ENCODE results near the gene MXI1.
"Not testable (repeated sequence)": the region's sequence is repeated elsewhere in the genome, so short reads cannot be mapped to it uniquely, and the experiment has no call there.

The MXI1 gene

DNA sequence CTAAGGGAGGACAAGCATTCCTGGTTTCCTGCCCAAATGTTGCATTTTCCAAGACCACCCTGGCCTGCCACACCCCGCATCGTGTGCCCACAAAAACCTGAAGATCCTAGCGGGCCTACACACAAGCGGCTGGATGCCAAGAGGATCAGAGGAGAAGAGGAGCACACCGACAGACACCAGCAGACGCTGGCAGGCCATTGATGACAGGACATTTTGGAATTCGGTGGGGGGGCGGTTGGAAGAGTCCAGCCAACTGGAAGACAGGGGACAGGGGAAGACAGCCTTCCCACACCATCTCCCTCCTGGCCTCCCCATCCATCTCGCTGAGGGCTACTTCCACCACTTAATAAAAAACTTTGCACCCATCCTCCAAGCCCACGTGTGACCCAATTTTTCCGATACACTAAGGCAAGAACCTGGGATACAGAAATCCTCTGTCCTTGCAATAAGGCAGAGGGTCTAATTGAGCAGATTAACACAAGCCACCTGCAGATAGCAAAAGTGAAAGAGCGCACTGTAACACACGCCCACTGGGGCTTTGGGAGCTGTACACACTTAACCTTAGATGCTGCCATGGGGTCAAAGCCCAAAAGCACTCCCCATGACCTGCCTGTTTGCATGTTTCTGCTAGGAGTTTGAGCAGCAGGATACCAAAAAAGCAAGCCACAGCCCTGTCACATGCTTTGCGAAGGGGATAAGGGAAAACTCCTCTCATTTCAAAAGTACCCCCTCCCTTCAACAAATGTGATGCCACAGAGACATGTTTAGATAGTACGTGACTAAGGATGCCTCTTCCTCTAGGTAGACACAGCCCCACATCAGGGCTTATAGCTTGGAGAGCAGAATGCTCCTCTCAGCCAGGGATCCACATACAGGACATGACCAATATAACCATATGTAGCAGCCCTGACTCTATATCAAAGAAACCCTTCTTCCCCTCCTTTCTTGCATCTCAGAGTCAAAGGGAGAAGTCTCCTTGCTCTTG, 110.8 kb downstream of the MXI1 start:
- H3K36me3 ChIP-seq (ENCODE audit: insufficient read depth, low read length) = no peaks in the 10 kb centered on the region
- H2AFZ ChIP-seq (ENCODE audit: low read length, unreplicated experiment) = no peak overlapping the region
- no peak overlapping the region for H3K4me3 ChIP-seq (ENCODE audit: low read depth, low read length)
- no peak overlapping the region for H3K27ac ChIP-seq (ENCODE audit: low read depth, low read length)
- no peaks in the 10 kb centered on the region for H3K79me2 ChIP-seq (ENCODE audit: control insufficient read depth, insufficient read depth, low read length, unreplicated experiment)
- H3K27me3 ChIP-seq (ENCODE audit: insufficient read depth, low read length) = no peaks in the 10 kb centered on the region
- H3K4me1 ChIP-seq (ENCODE audit: control insufficient read depth, insufficient read depth, low read length, unreplicated experiment) = peaks cover 5% of the 10 kb centered on the region

GRCh38 chr10:110321869-110322620, 114.6 kb downstream of the MXI1 start:
- no peak overlapping the region for H3K4me3 ChIP-seq (ENCODE audit: low read depth, low read length)
- H2AFZ ChIP-seq (ENCODE audit: low read length, unreplicated experiment) = no peak overlapping the region
- no peaks in the 10 kb centered on the region for H3K27me3 ChIP-seq (ENCODE audit: insufficient read depth, low read length)
- H3K27ac ChIP-seq (ENCODE audit: low read depth, low read length) = no peak overlapping the region
- H3K4me1 ChIP-seq (ENCODE audit: control insufficient read depth, insufficient read depth, low read length, unreplicated experiment) = peaks cover 39% of the 10 kb centered on the region
- no peaks in the 10 kb centered on the region for H3K79me2 ChIP-seq (ENCODE audit: control insufficient read depth, insufficient read depth, low read length, unreplicated experiment)
- no peaks in the 10 kb centered on the region for H3K36me3 ChIP-seq (ENCODE audit: insufficient read depth, low read length)

GRCh38 chr10:110323503-110323902, 116.1 kb downstream of the MXI1 start:
- no peaks in the 10 kb centered on the region for H3K36me3 ChIP-seq (ENCODE audit: insufficient read depth, low read length)
- H3K27ac ChIP-seq (ENCODE audit: low read depth, low read length) = peak overlapping the region; percentile 97
- H3K4me1 ChIP-seq (ENCODE audit: control insufficient read depth, insufficient read depth, low read length, unreplicated experiment) = peaks cover 48% of the 10 kb centered on the region
- no peaks in the 10 kb centered on the region for H3K27me3 ChIP-seq (ENCODE audit: insufficient read depth, low read length)
- peak overlapping the region; percentile 73 for H2AFZ ChIP-seq (ENCODE audit: low read length, unreplicated experiment)
- H3K4me3 ChIP-seq (ENCODE audit: low read depth, low read length) = no peak overlapping the region
- no peaks in the 10 kb centered on the region for H3K79me2 ChIP-seq (ENCODE audit: control insufficient read depth, insufficient read depth, low read length, unreplicated experiment)

GRCh38 chr10:110324201-110324804, 116.9 kb downstream of the MXI1 start:
- no peak overlapping the region for H3K4me3 ChIP-seq (ENCODE audit: low read depth, low read length)
- H3K79me2 ChIP-seq (ENCODE audit: control insufficient read depth, insufficient read depth, low read length, unreplicated experiment) = no peaks in the 10 kb centered on the region
- H3K27me3 ChIP-seq (ENCODE audit: insufficient read depth, low read length) = no peaks in the 10 kb centered on the region
- peaks cover 48% of the 10 kb centered on the region for H3K4me1 ChIP-seq (ENCODE audit: control insufficient read depth, insufficient read depth, low read length, unreplicated experiment)
- peak overlapping the region; percentile 97 for H3K27ac ChIP-seq (ENCODE audit: low read depth, low read length)
- peak overlapping the region; percentile 15 for H2AFZ ChIP-seq (ENCODE audit: low read length, unreplicated experiment)
- H3K36me3 ChIP-seq (ENCODE audit: insufficient read depth, low read length) = no peaks in the 10 kb centered on the region

DNA sequence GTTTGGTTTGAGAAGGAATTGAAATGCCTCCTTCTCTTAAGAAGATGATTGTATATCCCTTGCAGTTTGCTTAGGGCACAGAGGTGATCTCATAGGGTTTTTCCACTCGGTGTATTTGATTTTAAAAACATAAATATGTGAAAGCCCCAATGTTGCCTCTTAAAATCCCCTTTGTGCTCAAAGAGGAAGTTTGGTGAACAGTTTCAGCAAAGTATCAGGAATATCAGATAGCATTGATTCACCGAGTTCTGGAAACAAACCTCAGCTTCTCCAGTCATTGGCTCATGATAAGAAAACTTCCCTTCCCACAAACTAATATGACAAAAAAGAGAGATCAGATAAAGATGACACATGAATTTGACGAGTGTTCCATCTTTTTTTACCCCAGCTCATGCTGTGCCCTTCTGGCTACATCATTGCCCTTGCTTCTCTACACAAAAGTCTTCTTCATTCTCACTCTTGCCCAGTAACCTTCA, 117.4 kb downstream of the MXI1 start:
- peak overlapping the region; percentile 97 for H3K27ac ChIP-seq (ENCODE audit: low read depth, low read length)
- no peaks in the 10 kb centered on the region for H3K36me3 ChIP-seq (ENCODE audit: insufficient read depth, low read length)
- no peak overlapping the region for H2AFZ ChIP-seq (ENCODE audit: low read length, unreplicated experiment)
- no peak overlapping the region for H3K4me3 ChIP-seq (ENCODE audit: low read depth, low read length)
- peaks cover 48% of the 10 kb centered on the region for H3K4me1 ChIP-seq (ENCODE audit: control insufficient read depth, insufficient read depth, low read length, unreplicated experiment)
- H3K27me3 ChIP-seq (ENCODE audit: insufficient read depth, low read length) = no peaks in the 10 kb centered on the region
- H3K79me2 ChIP-seq (ENCODE audit: control insufficient read depth, insufficient read depth, low read length, unreplicated experiment) = no peaks in the 10 kb centered on the region

- H3K27ac ChIP-seq (ENCODE audit: low read depth, low read length) = peak overlapping the region; percentile 97
- H3K4me1 ChIP-seq (ENCODE audit: control insufficient read depth, insufficient read depth, low read length, unreplicated experiment) = peaks cover 48% of the 10 kb centered on the region
- no peaks in the 10 kb centered on the region for H3K36me3 ChIP-seq (ENCODE audit: insufficient read depth, low read length)
- no peaks in the 10 kb centered on the region for H3K79me2 ChIP-seq (ENCODE audit: control insufficient read depth, insufficient read depth, low read length, unreplicated experiment)
- peak overlapping the region; percentile 13; the same call in 1 of the 2 replicates for H3K4me3 ChIP-seq (ENCODE audit: low read depth, low read length)
- H2AFZ ChIP-seq (ENCODE audit: low read length, unreplicated experiment) = no peak overlapping the region
- H3K27me3 ChIP-seq (ENCODE audit: insufficient read depth, low read length) = no peaks in the 10 kb centered on the region
Observed at GRCh38 chr10:110326351-110327032, 119.1 kb downstream of the MXI1 start.

GRCh38 chr10:110327262-110327914, 120.0 kb downstream of the MXI1 start:
- no peaks in the 10 kb centered on the region for H3K79me2 ChIP-seq (ENCODE audit: control insufficient read depth, insufficient read depth, low read length, unreplicated experiment)
- H3K27ac ChIP-seq (ENCODE audit: low read depth, low read length) = peak overlapping the region; percentile 97
- no peak overlapping the region for H2AFZ ChIP-seq (ENCODE audit: low read length, unreplicated experiment)
- no peaks in the 10 kb centered on the region for H3K27me3 ChIP-seq (ENCODE audit: insufficient read depth, low read length)
- peaks cover 48% of the 10 kb centered on the region for H3K4me1 ChIP-seq (ENCODE audit: control insufficient read depth, insufficient read depth, low read length, unreplicated experiment)
- H3K4me3 ChIP-seq (ENCODE audit: low read depth, low read length) = peak overlapping the region; percentile 2; the same call in 1 of the 2 replicates
- H3K36me3 ChIP-seq (ENCODE audit: insufficient read depth, low read length) = no peaks in the 10 kb centered on the region

DNA sequence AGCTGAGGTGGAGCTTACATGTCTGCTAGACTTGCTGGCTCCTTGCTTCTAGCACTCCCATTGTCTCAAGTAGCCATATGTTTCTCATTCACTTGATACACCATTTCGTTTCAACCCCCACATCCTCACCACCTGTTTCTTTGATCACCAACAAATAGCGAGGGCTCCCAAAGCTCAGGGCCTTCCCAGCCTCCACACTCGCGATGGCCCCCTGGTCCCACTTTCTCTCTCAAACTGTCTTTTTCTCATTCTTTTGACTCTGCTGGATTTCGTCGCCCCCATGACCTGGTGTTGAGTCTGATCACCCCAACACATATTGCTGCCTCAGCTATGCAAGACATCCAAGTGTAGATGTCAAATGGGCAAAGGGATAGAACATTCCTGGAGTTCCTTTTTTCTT, 123.3 kb downstream of the MXI1 start:
- Histone ChIP-seq H3K27ac (ENCODE audit: low read depth, low read length) (no peak overlapping the region), H3K27me3 (ENCODE audit: insufficient read depth, low read length) (no peaks in the 10 kb centered on the region), H2AFZ (ENCODE audit: low read length, unreplicated experiment) (no peak overlapping the region), H3K79me2 (ENCODE audit: control insufficient read depth, insufficient read depth, low read length, unreplicated experiment) (no peaks in the 10 kb centered on the region), H3K4me3 (ENCODE audit: low read depth, low read length) (no peak overlapping the region), H3K4me1 (ENCODE audit: control insufficient read depth, insufficient read depth, low read length, unreplicated experiment) (peaks cover 27% of the 10 kb centered on the region), H3K36me3 (ENCODE audit: insufficient read depth, low read length) (no peaks in the 10 kb centered on the region)

DNA sequence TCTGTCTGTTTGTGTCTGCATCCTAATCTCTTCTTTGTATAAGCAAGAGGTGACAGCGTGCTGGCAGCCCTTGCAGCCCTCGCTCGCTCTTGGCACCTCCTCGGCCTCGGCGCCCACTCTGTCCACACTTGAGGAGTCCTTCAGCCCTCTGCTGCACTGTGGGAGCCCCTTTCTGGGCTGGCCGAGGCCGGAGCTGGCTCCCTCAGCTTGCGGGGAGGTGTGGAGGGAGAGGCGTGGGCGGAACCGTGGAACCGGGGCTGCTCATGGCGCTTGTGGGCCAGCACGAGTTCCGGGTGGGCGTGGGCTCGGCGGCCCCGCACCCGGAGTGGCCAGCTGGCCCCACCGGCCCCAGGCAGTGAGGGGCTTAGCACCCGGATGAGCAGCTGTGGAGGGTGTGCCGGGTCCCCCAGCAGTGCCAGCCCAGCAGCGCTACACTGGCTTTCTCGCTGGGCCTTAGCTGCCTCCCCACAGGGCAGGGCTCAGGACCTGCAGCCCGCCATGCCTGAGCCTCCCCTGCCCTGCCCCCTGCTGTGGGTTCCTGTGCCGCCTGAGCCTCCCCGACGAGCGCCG, 123.9 kb downstream of the MXI1 start:
- not testable (repeated sequence) for H3K79me2 ChIP-seq (ENCODE audit: control insufficient read depth, insufficient read depth, low read length, unreplicated experiment); H3K27me3 ChIP-seq (ENCODE audit: insufficient read depth, low read length); H3K36me3 ChIP-seq (ENCODE audit: insufficient read depth, low read length); H3K4me3 ChIP-seq (ENCODE audit: low read depth, low read length); H2AFZ ChIP-seq (ENCODE audit: low read length, unreplicated experiment); H3K27ac ChIP-seq (ENCODE audit: low read depth, low read length)
- peaks cover 26% of the 10 kb centered on the region for H3K4me1 ChIP-seq (ENCODE audit: control insufficient read depth, insufficient read depth, low read length, unreplicated experiment)
